Fibroblast of pulmonary artery (primary cell): ENCODE data around the gene OR5P2.
"Not testable (repeated sequence)": the region's sequence is repeated elsewhere in the genome, so short reads cannot be mapped to it uniquely, and the experiment has no call there.

Source experiments
- DNase-seq: peaks from one replicate; pipeline ENCODE4 v3.0.0-alpha.2; 2010; ENCODE audit warnings: low read depth
- H3K4me3 ChIP-seq: replicated peaks from 2 replicates; pipeline ENCODE4 v1.5.1; 2011; ENCODE audit warnings: low read depth, mild to moderate bottlenecking, control low read depth, low read length, moderate library complexity
- TF ChIP-seq, protein P1 (sequence below): IDR thresholded peaks from 2 replicates; pipeline ENCODE4 v1.5.1; 2011; ENCODE audit warnings: mild to moderate bottlenecking, control low read depth, low read length, inconsistent platforms; ENCODE audit errors: missing control alignments

The OR5P2 gene

DNA sequence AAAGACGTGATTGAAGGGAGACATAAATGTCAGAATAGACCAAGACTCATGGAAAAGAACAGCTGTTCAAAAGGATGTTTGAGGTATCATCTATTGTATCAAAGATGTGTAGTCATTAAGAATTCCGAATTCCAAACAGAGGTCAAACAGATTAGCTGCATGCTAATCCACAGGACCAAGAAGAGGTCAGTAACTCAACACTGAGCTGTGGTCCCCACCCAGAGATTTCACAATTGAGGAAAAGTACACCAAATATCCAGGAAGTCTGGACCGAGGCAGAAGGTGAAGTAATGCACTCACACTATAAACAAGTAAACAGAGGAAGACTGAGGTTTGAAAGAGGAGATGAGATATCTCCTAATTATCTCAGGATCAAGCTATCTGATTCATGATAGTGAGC is 29.6 kb upstream of the OR5P2 start:
- TF ChIP-seq, protein P1, sequence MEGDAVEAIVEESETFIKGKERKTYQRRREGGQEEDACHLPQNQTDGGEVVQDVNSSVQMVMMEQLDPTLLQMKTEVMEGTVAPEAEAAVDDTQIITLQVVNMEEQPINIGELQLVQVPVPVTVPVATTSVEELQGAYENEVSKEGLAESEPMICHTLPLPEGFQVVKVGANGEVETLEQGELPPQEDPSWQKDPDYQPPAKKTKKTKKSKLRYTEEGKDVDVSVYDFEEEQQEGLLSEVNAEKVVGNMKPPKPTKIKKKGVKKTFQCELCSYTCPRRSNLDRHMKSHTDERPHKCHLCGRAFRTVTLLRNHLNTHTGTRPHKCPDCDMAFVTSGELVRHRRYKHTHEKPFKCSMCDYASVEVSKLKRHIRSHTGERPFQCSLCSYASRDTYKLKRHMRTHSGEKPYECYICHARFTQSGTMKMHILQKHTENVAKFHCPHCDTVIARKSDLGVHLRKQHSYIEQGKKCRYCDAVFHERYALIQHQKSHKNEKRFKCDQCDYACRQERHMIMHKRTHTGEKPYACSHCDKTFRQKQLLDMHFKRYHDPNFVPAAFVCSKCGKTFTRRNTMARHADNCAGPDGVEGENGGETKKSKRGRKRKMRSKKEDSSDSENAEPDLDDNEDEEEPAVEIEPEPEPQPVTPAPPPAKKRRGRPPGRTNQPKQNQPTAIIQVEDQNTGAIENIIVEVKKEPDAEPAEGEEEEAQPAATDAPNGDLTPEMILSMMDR, result no peak
- no peak overlapping the region for H3K4me3 ChIP-seq
- DNase-seq, result no peak

DNA sequence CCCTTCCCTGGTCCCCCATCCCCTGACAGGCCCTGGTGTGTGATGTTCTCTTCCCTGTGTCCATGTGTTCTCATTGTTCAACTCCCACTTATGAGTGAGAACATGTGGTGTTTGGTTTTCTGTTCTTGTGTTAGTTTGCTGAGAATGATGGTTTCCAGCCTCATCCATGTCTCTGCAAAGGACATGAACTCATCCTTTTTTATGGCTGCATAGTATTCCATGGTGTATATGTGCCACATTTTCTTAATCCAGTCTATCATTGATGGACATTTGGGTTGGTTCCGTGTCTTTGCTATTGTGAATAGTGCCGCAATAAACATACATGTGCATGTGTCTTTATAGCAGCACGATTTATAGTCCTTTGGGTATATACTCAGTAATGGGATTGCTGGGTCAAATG is 23.7 kb upstream of the OR5P2 start:
- DNase-seq, H3K4me3 ChIP-seq: not testable (repeated sequence)

DNA sequence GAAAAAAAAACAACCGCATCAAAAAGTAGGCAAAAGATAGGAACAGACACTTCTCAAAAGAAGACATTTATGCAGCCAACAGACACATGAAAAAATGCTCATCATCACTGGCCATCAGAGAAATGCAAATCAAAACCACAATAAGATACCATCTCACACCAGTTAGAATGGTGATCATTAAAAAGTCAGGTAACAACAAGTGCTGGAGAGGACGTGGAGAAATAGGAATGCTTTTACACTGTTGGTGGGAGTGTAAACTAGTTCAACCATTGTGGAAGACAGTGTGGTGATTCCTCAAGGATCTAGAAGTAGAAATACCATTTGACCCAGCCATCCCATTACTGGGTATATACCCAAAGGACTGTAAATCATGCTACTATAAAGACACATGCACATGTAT is 18.2 kb upstream of the OR5P2 start:
- not testable (repeated sequence) for DNase-seq, H3K4me3 ChIP-seq

DNA sequence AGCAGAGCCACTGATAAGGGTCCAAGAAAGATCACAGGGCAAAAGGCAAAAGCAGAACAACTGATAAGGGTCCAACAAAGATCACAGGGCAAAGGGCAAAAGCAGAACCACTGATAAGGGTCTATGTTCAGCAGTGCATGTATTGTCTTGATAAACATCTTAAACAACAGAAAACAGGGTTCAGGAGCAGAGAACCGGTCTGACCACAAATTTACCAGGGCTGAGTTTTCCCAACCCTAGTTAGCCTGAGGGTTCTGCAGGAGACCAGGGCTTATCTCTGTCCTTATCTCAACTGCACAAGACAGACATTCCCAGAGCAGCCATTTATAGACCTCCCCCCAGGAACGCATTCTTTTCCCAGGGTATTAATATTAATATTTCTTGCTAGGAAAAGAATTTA is 13.6 kb upstream of the OR5P2 start:
- not testable (repeated sequence) for H3K4me3 ChIP-seq, DNase-seq

DNA sequence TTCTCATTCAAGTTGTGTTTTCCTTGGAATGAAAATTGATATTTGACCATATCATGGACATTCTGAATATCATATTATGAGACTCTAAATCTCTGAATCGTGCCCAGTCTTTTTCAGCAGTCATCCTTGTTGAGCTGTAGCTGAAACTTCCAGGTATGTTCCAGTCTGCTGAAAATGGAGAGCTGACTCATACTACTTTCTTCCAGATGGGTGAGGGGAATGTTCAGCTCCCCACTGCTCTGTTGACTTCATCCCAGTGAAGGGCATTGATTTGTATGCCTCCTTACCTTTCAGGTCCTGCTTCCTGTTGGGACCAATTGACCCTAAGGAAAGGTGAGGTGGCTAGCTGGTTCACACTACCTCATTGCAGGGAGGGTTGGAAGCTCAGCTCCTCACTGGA is 3.5 kb downstream of the OR5P2 start:
- TF ChIP-seq, protein P1, result no peak
- no peak for DNase-seq
- no peak overlapping the region for H3K4me3 ChIP-seq

DNA sequence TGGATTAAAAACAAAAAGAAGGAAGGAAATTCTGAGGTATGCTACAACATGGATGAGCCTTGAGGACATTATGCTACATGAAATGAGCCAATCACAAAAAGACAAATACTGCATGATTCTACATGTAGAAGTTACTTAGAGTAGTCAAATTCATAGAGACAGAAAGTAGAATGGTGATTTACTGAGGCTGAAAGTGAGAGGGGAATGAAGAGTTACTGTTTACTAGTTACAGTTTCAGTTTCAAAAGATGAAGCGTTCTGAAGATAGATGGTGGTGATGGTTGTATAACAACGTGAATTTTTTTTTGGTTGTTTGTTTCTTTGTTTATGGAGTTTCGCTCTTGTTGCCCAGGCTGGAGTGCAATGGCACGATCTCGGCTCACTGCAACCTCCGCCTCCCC is 9.5 kb downstream of the OR5P2 start:
- no peak overlapping the region for H3K4me3 ChIP-seq
- TF ChIP-seq, protein P1, result no peak
- no peak for DNase-seq

DNA sequence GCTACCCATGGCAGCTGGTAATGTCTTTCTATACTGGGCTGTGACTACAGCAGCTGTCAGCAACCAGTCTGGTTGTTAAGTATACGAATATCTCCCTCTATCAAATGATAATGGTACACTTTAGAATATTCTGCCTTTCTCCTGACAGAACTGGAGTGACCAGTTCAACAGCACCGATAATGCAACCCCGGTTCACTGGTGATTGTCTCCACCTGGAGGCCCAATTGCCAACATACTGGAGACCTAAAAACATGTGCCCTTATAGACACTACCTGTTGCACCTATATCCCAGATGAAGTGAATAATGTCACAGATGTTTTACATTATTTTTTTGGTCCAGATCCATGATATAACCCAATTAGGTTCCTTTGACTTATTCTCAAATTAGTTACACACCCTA is 21.1 kb downstream of the OR5P2 start:
- no peak for DNase-seq
- H3K4me3 ChIP-seq, result no peak overlapping the region
- TF ChIP-seq, protein P1, result no peak

DNA sequence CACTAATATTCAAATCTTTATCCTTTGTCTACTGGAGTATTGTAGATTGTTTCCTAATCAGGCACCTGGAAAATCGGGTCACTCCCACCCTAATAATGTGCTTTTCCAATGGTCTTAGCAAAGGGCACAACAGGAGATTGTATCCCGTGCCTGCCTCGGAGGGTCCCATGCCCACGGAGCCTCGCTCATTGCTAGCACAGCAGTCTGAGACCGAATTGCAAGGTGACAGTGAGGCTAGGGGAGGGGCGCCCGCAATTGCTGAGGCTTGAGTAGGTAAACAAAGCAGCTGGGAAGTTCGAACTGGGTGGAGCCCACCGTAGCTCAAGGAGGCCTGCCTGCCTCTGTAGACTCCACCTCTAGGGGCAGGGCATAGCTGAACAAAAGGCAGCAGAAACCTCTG is 32.4 kb downstream of the OR5P2 start:
- DNase-seq, H3K4me3 ChIP-seq: not testable (repeated sequence)

DNA sequence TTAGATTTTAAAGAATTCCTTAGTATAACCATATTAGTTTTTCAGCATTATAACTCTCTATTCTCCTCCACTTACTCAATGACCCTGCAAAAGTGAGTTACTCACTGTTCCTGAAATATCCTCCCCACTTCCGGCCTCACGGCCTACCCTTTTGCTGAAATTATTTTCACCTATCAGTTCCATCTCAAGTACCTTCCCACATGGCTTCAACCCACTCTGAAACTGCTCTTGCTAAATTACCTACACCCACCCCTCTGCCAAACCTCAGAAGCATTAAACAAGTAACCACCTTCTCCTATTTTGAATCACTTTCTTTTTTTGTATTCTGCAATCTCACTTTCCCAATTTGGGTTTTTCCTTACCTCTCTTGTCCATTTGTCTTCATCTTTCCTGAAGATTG is 37.7 kb downstream of the OR5P2 start:
- TF ChIP-seq, protein P1, result no peak
- H3K4me3 ChIP-seq, result no peak overlapping the region
- DNase-seq, result no peak
